MM.1S (cell line): ENCODE data around the gene WDR70.
"Not testable (repeated sequence)": the region's sequence is repeated elsewhere in the genome, so short reads cannot be mapped to it uniquely, and the experiment has no call there.

Source experiments
- DNase-seq: peaks from one replicate; pipeline ENCODE4 v3.0.0-alpha.2; 2015
- H2AFZ ChIP-seq: fragments of 300-600 bp; sonication (generic); 2 replicates; pipeline ENCODE4 v1.6.0; 2016; ENCODE audit warnings: antibody characterized with exemption, low read length
- H3F3A ChIP-seq: fragments of 300-600 bp; sonication (generic); 2 replicates; pipeline ENCODE4 v1.6.1; 2016; ENCODE audit warnings: mild to moderate bottlenecking, antibody characterized with exemption, low read length, moderate library complexity, mixed read lengths; ENCODE audit not compliant: insufficient read depth
- H3K27ac ChIP-seq: fragments of 300-600 bp; sonication (generic); 2 replicates; pipeline ENCODE4 v1.5.1; 2016; ENCODE audit warnings: mild to moderate bottlenecking, low read length
- H3K27me3 ChIP-seq: fragments of 300-600 bp; sonication (generic); replicated peaks from 2 replicates; pipeline ENCODE4 v1.6.0; 2016; ENCODE audit warnings: low read length; ENCODE audit not compliant: insufficient read depth
- H3K36me3 ChIP-seq: fragments of 300-600 bp; sonication (generic); replicated peaks from 2 replicates; pipeline ENCODE4 v1.6.1; 2016; ENCODE audit warnings: mild to moderate bottlenecking, low read length, mixed read lengths; ENCODE audit not compliant: insufficient read depth
- H3K4me1 ChIP-seq: fragments of 300-600 bp; sonication (generic); 2 replicates; pipeline ENCODE4 v1.6.1; 2016; ENCODE audit warnings: low read length, mixed read lengths
- H3K4me2 ChIP-seq: fragments of 300-600 bp; sonication (generic); 2 replicates; pipeline ENCODE4 v1.6.0; 2016; ENCODE audit warnings: low read depth, low read length
- H3K4me3 ChIP-seq: fragments of 300-600 bp; sonication (generic); 2 replicates; pipeline ENCODE4 v1.5.1; 2016; ENCODE audit warnings: low read length, mixed read lengths
- H3K79me2 ChIP-seq: fragments of 300-600 bp; sonication (generic); 2 replicates; pipeline ENCODE4 v1.6.1; 2016; ENCODE audit warnings: mixed run types, low read length, mixed read lengths
- H3K9ac ChIP-seq: fragments of 300-600 bp; sonication (generic); 2 replicates; pipeline ENCODE4 v1.6.1; 2016; ENCODE audit warnings: low read length, mixed read lengths
- H3K9me2 ChIP-seq: fragments of 300-600 bp; sonication (generic); replicated peaks from 2 replicates; pipeline ENCODE4 v1.6.1; 2016; ENCODE audit warnings: mild to moderate bottlenecking, low read length, mixed read lengths; ENCODE audit not compliant: insufficient read depth
- H3K9me3 ChIP-seq: fragments of 300-600 bp; sonication (generic); replicated peaks from 2 replicates; pipeline ENCODE4 v1.6.1; 2016; ENCODE audit warnings: mild to moderate bottlenecking, low read length, mixed read lengths; ENCODE audit not compliant: insufficient read depth
- H4K20me1 ChIP-seq: fragments of 300-600 bp; sonication (generic); 2 replicates; pipeline ENCODE4 v1.6.1; 2016; ENCODE audit warnings: mild to moderate bottlenecking, low read length, moderate library complexity, mixed read lengths; ENCODE audit not compliant: insufficient read depth
- CTCF ChIP-seq: fragments of 300-600 bp; sonication (generic); IDR thresholded peaks from 2 replicates; pipeline ENCODE4 v1.5.1; 2016; ENCODE audit warnings: antibody characterized with exemption, low read length, mixed read lengths
- EZH2 ChIP-seq: fragments of 300-600 bp; sonication (generic); optimal IDR thresholded peaks from 2 replicates; pipeline ENCODE3; 2017; ENCODE audit warnings: low read depth, mild to moderate bottlenecking, antibody characterized with exemption, low read length, mixed read lengths
- EZH2phosphoT487 ChIP-seq: fragments of 300-600 bp; sonication (generic); IDR thresholded peaks from 2 replicates; pipeline ENCODE4 v1.6.1; 2018; ENCODE audit warnings: antibody characterized with exemption, low read length

Gene WDR70

GRCh38 chr5:37477426-37477825, 98.3 kb downstream of the WDR70 start:
- DNase-seq: no peak
- Histone ChIP-seq H3K79me2 (no peaks in the 10 kb centered on the region), H3F3A (no peaks in the 10 kb centered on the region), H3K9me2 (no peaks in the 10 kb centered on the region), H3K4me3 (no peak overlapping the region), H3K4me1 (peaks cover 12% of the 10 kb centered on the region), H3K27me3 (no peaks in the 10 kb centered on the region), H4K20me1 (no peaks in the 10 kb centered on the region), H3K9me3 (no peaks in the 10 kb centered on the region), H3K4me2 (no peak overlapping the region), H3K27ac (no peak overlapping the region), H3K36me3 (no peaks in the 10 kb centered on the region; the same call in 1 of the 2 replicates), H2AFZ (no peak overlapping the region), H3K9ac (no peak overlapping the region)
- TF ChIP-seq CTCF: no peak
- no peak for TF ChIP-seq EZH2
- no peak for TF ChIP-seq EZH2phosphoT487

GRCh38 chr5:37478121-37478894, 99.2 kb downstream of the WDR70 start:
- no peaks in the 10 kb centered on the region for H3K27me3 ChIP-seq
- no peaks in the 10 kb centered on the region for H3K9me3 ChIP-seq
- H3K9ac ChIP-seq: no peak overlapping the region
- no peak overlapping the region for H3K4me3 ChIP-seq
- H3K79me2 ChIP-seq: no peaks in the 10 kb centered on the region
- no peaks in the 10 kb centered on the region for H3F3A ChIP-seq
- H2AFZ ChIP-seq: no peak overlapping the region
- no peak overlapping the region for H3K4me2 ChIP-seq
- no peak overlapping the region for H3K27ac ChIP-seq
- TF ChIP-seq EZH2: no peak
- TF ChIP-seq CTCF: no peak
- no peak for TF ChIP-seq EZH2phosphoT487
- no peak for DNase-seq
- H3K9me2 ChIP-seq: no peaks in the 10 kb centered on the region
- no peaks in the 10 kb centered on the region for H4K20me1 ChIP-seq
- H3K4me1 ChIP-seq: peaks cover 3% of the 10 kb centered on the region; the same call in 1 of the 2 replicates
- H3K36me3 ChIP-seq: no peaks in the 10 kb centered on the region; the same call in 1 of the 2 replicates

- not testable (repeated sequence) for H3K4me3 ChIP-seq
These were observed 102.3 kb downstream of the WDR70 start for GRCh38 chr5:37481395-37481794.

GRCh38 chr5:37490120-37490810, 111.1 kb downstream of the WDR70 start:
- H3K27me3 ChIP-seq: no peaks in the 10 kb centered on the region

More at GRCh38 chr5:37481395-37481794, 102.3 kb downstream of the WDR70 start:
- H3K27me3 ChIP-seq, H3K79me2 ChIP-seq, H3F3A ChIP-seq, H3K9ac ChIP-seq, DNase-seq, H2AFZ ChIP-seq, H3K9me2 ChIP-seq, H3K27ac ChIP-seq, H3K4me1 ChIP-seq, H3K9me3 ChIP-seq, H4K20me1 ChIP-seq, H3K4me2 ChIP-seq, H3K36me3 ChIP-seq: not testable (repeated sequence)

More at GRCh38 chr5:37490120-37490810, 111.1 kb downstream of the WDR70 start:
- TF ChIP-seq CTCF: no peak
- no peak for TF ChIP-seq EZH2phosphoT487
- H2AFZ ChIP-seq: no peak overlapping the region
- no peaks in the 10 kb centered on the region for H3K9me3 ChIP-seq
- no peaks in the 10 kb centered on the region for H3K9me2 ChIP-seq
- H3K36me3 ChIP-seq: no peaks in the 10 kb centered on the region
- H3K4me1 ChIP-seq: no peaks in the 10 kb centered on the region
- H3F3A ChIP-seq: no peaks in the 10 kb centered on the region
- H3K79me2 ChIP-seq: peaks cover 4% of the 10 kb centered on the region; the same call in 1 of the 2 replicates
- H3K9ac ChIP-seq: no peak overlapping the region
- H4K20me1 ChIP-seq: no peaks in the 10 kb centered on the region
- H3K27ac ChIP-seq: no peak overlapping the region
- no peak for DNase-seq
- no peak overlapping the region for H3K4me2 ChIP-seq
- H3K4me3 ChIP-seq: no peak overlapping the region
